ENCODE measurements around the gene GARIN5A. TPM values are rescaled to one million over a fixed set of nuclear protein-coding genes. Genes with fewer than 3 reads are reported as not detected.

Gene GARIN5A
- total RNA-seq, 1 experiment from 2014 or later, result 0.23 TPM

DNA sequence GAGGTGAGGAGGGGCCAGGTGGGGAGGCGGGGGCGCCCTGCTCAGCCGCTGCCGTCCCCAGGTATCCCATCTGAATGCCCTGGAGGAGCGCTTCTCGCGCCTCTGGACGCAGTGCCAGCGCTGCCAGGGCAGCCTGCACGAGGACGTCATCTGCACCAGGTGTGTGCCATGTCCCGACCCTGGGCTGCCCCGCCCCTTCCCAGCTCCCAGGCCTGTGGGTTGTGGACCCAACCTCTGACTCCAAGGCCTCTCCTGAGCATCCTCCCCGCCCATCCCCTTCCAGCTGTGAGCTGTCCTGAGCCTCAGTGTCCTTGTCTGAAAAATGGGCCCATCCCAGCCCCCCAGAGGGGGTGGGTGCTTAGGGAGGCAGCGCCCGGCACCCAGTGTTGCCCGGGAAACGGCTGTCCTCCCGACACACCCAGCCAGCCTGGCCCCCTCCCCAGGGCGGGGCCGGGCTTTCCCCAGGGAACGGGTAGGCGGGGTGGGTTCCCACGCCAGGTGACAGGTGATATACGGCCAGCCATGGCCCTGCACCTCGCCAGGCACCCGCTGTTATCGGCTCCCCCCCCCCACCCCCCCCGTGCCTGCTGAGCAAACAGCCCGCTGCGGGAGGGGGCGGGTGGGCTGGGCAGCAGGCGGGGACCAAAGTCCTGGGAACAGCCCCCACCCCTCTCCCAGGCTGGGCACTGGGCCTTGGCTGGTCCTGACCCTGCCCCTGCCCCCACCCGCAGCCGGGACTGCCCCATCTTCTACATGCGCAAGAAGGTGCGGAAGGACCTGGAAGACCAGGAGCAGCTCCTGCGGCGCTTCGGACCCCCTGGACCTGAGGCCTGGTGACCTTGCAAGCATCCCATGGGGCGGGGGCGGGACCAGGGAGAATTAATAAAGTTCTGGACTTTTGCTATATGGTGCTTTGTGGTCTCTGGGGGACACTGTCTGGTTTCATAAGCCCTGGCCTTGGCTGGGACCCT is 59.3 kb downstream of the GARIN5A start:
- no peak for DNase-seq (ENCODE audit: low read depth)

Other genes with a start within 250 kb of the GARIN5A start
- gene KCNC3, start 147.5 kb downstream of the GARIN5A start, total RNA-seq (2014; rRNA removed), result not detected in 2 replicates
- gene NAPSA, start 111.2 kb downstream of the GARIN5A start, total RNA-seq (2014; rRNA removed), result 0.40 TPM in 1 of 2 replicates, not detected in the other
- gene NR1H2, start 100.4 kb downstream of the GARIN5A start, total RNA-seq (2014; rRNA removed), result 89.3 and 99.2 TPM in 2 replicates
- 56.0 and 69.5 TPM in 2 replicates for gene POLD1, start 92.5 kb downstream of the GARIN5A start, total RNA-seq (2014; rRNA removed)
- gene SPIB, start 57.9 kb downstream of the GARIN5A start, total RNA-seq (2014; rRNA removed), result not detected in 2 replicates
- 0.11 TPM in 1 of 2 replicates, not detected in the other for gene MYBPC2, start 44.0 kb downstream of the GARIN5A start, total RNA-seq (2014; rRNA removed)
- 116 and 122 TPM in 2 replicates for gene EMC10, start 341 bp downstream of the GARIN5A start, total RNA-seq (2014; rRNA removed)
- gene JOSD2, start 34.3 kb upstream of the GARIN5A start, total RNA-seq (2014; rRNA removed), result 41.7 and 47.3 TPM in 2 replicates
- gene ASPDH, start 37.1 kb upstream of the GARIN5A start, total RNA-seq (2014; rRNA removed), result not detected in 2 replicates
- not detected in 2 replicates for gene LRRC4B, start 91.6 kb upstream of the GARIN5A start, total RNA-seq (2014; rRNA removed)
- gene SYT3, start 163.0 kb upstream of the GARIN5A start, total RNA-seq (2014; rRNA removed), result 0.11 TPM in 1 of 2 replicates, not detected in the other
- gene C19orf81, start 172.6 kb upstream of the GARIN5A start, total RNA-seq (2014; rRNA removed), result not detected in 2 replicates
- gene SHANK1, start 243.0 kb upstream of the GARIN5A start, total RNA-seq (2014; rRNA removed), result 3.6 and 6.3 TPM in 2 replicates
- 129 and 189 TPM in 2 replicates for gene CLEC11A, start 246.5 kb upstream of the GARIN5A start, total RNA-seq (2014; rRNA removed)

Measured in LHCN-M2 (cell line).